ELF-1 (cell line): ENCODE data around the gene ATG12.
A peak's percentile ranks its signal among the peaks of the same experiment; 100 is the strongest.

Experiments
- DNase-seq: peaks from one replicate; pipeline ENCODE4 v3.0.0-alpha.2; 2016; ENCODE audit warnings: low read depth, low spot score

ATG12 gene

GRCh38 chr5:115807654-115808052 lies 33.7 kb downstream of the ATG12 start:
- DNase-seq, result no peak

- DNase-seq, result peak; percentile 14
These were observed 34.2 kb downstream of the ATG12 start for GRCh38 chr5:115806986-115807653.

- DNase-seq, result no peak
These were observed 39.4 kb downstream of the ATG12 start for GRCh38 chr5:115801984-115802383.

DNA sequence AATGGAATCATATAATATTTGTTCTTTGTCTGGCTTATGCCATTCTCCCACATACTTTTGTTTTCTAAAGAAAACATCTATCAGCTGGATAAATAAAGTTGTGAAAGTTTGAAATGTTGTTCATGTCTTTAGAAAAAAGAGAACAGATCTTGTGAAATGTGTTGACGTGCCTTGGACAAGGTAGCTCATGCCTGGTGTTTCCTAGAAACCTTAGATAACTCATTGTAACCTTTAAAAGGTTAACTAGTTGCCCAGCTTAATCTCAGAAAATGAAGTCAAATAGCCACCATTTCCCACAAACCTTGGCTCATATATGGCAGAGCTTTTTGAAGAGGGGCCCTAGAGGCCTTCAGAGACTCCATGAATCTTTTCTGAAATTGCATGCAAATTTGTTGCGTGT lies 40.2 kb downstream of the ATG12 start:
- DNase-seq, result no peak

DNA sequence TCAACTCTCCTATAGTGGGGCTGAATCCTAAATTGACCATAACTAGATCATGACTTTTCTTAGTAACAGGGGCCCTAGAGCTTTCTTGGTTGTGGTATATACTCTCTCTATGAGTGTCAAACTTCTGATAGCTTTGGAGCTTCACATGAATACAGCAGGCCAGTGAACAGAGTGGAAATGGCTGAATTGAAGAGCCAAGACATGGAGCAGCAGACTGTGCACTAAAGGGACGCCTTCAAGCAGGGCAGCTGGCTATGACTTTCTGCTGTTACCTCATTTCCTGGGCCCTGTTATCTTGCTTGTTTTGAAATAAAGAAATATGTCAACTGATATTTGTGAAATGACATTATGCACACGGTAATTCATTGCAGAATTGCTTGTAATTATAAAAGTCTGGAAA lies 41.3 kb downstream of the ATG12 start:
- no peak for DNase-seq

DNA sequence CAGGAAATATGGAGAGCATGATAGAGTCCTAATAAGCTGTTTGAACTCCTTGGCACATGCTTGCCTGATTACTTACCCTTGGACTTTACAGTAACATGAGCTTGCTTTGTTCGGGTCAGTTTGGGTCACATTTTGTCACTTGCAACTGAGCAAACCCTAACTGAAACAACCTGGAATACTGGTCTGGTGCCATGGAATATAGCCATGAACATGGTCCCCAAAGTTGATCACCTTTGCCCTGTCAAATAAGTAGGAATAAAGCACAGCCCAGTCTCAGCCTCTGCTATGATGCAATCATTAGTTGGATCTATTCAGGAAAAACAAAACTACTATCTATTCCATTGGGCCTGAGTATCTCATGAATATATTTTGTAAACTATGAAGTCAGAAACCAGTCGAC lies 43.1 kb downstream of the ATG12 start:
- DNase-seq, result no peak

DNA sequence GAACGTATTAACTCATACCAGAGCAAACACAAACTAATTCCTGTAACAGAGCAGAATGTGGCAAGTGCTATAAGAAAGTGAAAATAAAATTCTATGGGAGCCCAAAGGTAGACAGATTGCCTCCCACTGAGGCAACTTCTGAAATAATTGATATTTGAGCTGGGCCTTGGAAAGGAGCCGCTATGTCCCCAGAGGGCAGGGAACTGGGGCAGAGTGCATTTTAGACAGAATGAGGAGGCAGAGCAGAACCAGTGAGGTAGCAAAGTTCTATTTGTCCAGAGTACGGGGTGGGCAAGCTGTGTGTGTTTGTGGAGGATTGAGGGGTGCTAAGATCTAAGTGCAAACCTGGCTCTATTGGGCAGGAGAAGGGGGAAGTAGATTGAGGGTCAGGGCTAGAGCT lies 44.7 kb downstream of the ATG12 start:
- no peak for DNase-seq

DNA sequence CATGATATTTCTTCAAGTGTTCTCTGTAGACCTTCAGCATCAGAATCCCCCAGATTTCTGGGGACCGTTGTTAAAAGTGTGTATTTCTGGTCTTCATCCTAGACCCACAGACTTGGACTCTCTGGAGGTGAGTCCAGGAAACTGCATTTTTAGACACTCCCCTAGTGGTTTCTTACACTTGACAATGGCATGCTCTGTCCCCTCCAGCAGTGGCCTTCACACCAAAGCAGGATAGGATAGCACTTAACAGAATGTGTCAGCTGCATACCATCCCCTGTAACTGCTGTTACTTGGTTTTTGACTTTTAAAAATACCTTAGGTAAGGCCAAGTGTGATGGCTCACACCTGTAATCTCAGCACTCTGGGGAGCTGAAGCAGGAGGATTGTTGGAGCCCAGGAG lies 45.7 kb downstream of the ATG12 start:
- DNase-seq, result no peak

DNA sequence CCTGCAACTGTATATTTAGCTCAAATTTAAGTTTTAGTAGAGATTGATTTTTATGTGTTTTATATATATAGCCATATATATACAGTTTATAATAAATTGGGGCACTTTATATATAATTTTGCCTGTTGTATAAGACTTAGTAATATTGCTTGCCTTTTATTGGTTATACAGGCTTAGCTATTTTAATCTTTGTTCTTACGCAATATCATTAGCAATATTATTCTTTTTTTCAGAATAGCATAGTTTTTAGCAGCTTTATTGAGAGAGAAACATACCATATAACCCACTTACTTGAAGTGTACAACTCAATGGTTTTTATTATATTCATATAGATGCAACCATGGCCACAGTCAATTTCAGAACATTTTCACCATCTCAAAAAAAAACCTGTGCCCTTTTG lies 52.9 kb downstream of the ATG12 start:
- no peak for DNase-seq

DNA sequence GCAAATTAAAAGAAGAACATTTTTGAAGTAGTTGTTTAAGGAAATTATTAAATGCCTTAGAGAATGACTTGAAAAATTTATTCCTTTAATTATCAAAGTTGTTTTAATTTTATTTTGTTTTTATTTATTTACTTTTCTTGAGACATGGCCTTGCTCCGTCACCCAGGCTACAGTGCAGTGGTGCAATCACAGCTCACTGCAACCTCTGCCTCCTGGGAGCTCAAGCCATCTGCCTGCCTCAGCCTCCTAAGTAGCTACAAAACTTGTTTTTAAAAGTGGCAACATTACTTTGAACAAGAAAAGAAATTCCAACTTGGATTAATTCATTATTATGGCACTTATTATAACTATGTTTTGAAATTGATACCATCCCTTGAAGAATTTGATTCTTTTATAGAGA lies 53.9 kb downstream of the ATG12 start:
- no peak for DNase-seq

DNA sequence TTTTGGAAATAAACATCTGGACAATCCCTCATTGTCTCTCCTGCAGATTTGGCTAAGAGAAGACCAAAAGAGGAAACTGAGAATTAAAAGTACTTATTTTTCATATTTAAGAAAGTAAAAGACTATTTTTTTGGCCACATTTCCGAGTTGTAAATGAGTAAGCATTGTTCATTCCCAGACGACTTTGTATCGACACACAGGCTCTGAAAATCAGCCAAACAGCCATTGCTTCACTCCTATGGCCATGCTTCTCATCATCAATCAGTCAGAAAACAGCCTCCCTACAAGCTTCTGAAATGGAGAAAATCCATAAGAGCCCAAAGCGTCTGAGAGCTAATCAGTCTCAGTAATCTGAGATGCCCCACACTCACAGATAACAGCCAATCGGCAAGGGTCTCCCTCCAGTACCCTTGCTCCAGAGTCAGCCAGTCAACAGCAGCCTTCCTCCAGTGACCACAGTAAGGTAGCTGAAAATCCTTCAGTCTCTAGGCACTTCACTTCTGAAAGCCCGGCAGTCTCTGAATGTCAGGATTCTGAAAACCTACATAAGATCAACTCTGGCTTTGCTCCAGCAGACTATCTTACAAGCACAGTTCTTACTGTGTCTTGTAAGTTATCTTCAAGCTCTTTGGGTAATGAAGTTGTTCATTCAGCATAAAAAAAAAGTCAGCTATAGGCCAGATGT lies 55.8 kb downstream of the ATG12 start:
- peak; percentile 63 for DNase-seq

- no peak for DNase-seq
These were observed 62.9 kb downstream of the ATG12 start for GRCh38 chr5:115778417-115778816.
